GM12874 (cell line): Measurements from ENCODE around the gene TRAF3IP1.

ENCODE experiments used
- CTCF ChIP-seq: IDR thresholded peaks from 2 replicates; pipeline ENCODE4 v1.5.1; 2011; ENCODE audit warnings: low read depth, mild to moderate bottlenecking, control low read depth, low read length, moderate library complexity; ENCODE audit not compliant: insufficient read depth

The TRAF3IP1 gene

GRCh38 chr2:238420878-238421694 lies 100.8 kb downstream of the TRAF3IP1 start:
- no peak for TF ChIP-seq CTCF

GRCh38 chr2:238421695-238422035 lies 101.3 kb downstream of the TRAF3IP1 start:
- TF ChIP-seq CTCF: no peak

GRCh38 chr2:238422285-238422684 lies 102.0 kb downstream of the TRAF3IP1 start:
- no peak for TF ChIP-seq CTCF

- no peak for TF ChIP-seq CTCF
Observed at GRCh38 chr2:238422940-238423339, 102.6 kb downstream of the TRAF3IP1 start.

GRCh38 chr2:238423561-238424312 lies 103.4 kb downstream of the TRAF3IP1 start:
- TF ChIP-seq CTCF: no peak

- no peak for TF ChIP-seq CTCF
Observed at GRCh38 chr2:238424313-238424700, 104.0 kb downstream of the TRAF3IP1 start.

- no peak for TF ChIP-seq CTCF
Observed at GRCh38 chr2:238425505-238425978, 105.2 kb downstream of the TRAF3IP1 start.
